HG03060 (cell line): ENCODE results near the gene EPB41L2.
A peak's percentile ranks its signal among the peaks of the same experiment; 100 is the strongest.

ENCODE experiments used
- ATAC-seq: cut with Tn5 transposase; IDR thresholded peaks from one replicate; pipeline ENCODE4 v1.9.1; 2021; ENCODE audit warnings: low read depth, moderate number of reproducible peaks; ENCODE audit not compliant: unreplicated experiment

The EPB41L2 gene

GRCh38 chr6:130885392-130886192 is 177.5 kb downstream of the EPB41L2 start:
- peak; percentile 65 for ATAC-seq

DNA sequence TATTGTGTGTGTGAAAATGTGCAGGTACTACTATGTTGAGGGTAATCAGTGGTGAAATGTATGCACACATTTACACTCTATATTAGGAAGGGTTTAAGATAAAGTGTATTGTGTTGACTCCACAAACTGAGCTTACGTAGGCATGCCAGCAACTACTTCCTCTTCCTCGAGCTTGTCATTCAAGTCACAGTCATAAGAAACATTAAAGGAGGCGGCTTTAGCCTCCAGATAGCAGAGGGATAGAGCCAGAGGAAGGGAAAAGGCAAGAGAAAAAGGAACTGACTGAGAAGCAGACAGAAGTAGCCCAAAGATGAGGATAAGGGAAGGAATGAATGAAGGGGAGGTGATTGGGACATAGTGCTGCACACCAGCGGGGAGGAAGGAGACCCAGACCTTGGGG is 180.7 kb downstream of the EPB41L2 start:
- no peak for ATAC-seq

DNA sequence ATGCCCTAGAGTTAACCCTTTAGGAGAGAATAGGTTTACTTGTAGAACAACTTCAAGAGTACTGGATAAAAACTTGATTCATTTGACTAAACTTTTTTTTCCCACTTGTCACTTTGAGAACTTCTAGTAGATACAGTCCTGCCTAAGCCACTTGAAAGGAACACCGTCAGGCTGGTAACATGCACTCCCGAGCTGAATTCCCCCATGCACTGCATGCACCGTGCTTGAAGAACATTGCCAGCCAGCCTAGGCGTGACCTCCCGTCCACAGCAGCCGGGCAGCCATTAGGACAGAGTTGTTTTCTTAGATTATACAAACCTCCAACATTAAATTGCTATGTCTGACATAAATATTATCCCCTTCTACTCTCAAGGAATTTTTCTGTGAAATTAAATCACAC is 183.2 kb downstream of the EPB41L2 start:
- no peak for ATAC-seq

DNA sequence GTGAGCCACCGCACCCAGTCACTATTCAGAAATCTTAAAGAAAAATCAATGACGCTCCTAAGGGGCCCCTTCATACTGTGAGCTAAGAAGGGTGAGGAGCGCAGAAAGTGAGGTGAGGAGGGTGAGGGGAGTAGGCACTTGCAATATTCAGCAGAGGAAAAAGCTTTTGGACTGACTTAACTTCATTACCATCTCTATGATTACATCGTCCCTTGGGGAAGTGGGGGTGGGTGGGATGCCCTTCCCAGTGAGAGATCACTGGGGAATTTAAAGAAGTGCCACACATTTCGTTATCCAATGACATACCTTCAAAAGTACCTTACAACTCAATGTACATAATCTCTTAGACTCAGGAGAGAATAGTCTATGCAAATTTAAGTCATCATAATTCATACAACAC is 189.3 kb downstream of the EPB41L2 start:
- no peak for ATAC-seq

GRCh38 chr6:130872250-130873095 is 190.6 kb downstream of the EPB41L2 start:
- ATAC-seq, result no peak

GRCh38 chr6:130870179-130870880 is 192.7 kb downstream of the EPB41L2 start:
- ATAC-seq, result no peak

GRCh38 chr6:130869681-130870080 is 193.4 kb downstream of the EPB41L2 start:
- ATAC-seq, result no peak

- ATAC-seq, result no peak
These were observed 197.3 kb downstream of the EPB41L2 start for GRCh38 chr6:130865793-130866192.

DNA sequence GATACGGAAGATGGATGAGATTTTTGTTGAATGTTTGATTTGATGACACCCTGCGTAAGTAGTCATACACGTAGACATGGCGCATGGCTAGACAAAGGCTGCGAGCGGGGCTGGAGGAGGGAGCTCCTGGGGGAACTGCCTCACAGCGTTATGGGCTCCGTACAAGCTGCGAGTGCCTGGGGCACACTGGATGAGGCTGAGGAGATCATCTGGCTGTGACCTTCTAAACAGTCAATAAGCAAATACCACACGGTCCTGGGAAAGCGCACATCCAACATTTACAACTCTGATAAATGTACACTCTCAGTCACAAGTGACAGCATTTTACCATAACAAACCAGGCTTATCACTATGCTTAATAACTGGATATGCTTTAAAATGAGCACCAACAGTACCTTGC is 198.7 kb downstream of the EPB41L2 start:
- no peak for ATAC-seq

DNA sequence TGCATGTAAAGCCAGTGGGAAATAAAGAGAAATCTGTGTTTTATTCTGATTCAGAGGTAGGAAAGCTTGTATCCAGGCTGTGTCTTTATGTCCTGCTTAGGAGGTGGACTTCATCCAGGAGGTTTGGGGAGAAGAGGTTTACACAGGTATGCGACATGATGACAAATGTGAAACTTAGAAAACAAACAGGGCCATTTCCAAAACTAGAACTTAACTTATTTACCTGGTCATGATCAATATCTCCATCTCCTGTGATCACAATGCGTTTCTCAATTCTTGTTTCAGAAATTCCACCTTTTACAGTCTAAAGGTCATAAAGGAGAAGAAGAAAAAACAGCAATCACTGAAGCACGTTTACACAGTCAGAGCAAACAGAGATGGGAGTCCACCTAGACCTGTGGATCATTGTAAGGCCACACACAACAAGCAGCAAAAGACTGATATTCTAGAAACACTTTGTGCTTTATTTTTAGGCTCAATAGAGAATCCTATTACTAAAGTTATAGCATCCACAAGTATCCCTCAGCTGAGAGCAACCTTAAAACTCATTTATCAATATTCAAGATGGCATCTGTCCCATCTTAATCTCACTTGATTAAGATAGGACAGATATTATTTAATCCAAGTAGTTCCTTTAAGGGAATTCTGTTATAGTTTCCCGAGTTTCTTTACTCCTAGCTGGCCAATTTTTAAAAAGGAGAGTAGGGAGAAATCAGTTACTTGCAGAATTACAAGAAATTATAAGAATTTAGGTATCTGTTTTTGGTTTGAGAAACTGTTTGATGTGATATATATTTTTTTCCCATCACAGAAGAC is 199.4 kb downstream of the EPB41L2 start:
- ATAC-seq, result no peak

DNA sequence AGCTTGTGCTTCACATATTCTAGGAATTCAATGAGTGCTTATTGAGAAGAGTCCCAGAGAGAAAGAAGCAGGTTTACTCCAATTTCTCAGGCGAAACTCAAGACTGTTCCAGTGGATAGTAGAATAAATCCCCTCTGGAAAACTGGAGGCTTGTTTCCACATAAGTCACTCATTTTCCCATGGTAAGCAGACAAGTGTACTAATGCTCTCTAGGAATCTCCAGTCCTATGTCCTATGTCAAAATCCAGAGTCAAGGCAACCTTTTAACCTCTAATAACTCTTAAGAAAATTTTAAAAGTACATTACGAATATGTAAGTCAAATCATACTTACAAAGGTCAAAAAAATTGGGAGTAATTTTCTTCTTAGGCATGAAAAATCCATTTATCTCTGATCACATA is 200.7 kb downstream of the EPB41L2 start:
- ATAC-seq, result no peak

GRCh38 chr6:130859161-130859867 is 203.7 kb downstream of the EPB41L2 start:
- ATAC-seq, result no peak

DNA sequence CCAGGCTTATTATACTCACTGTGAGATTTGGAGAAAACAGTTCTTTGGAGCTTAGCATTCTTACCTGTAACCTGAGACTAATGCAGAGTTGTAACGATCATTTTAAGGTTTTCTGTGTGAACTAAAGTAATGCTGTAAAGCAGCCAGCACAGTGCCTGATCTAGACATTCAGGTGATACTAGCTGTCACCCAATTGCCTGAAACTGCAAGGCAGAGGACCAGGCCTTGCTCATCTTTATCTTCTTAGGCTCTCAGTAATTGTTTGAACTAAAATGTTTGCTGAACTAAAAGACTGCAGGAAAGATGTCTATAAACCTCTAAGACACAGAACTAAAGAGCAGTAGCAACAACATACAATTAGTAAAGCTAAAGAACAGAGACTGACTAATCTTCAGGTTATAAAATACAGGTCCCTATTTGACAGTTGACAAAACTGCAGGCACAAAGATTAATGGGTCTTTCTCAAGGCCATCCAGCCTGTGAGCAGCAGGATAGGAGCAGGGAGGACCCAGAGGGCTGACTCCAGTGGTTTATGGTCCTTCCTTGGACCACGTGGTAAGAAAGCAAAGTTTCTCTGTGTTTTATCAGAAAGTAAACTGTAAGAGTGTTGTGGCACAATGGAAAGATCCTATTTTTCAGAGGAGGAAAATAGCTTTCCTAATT is 204.4 kb downstream of the EPB41L2 start:
- no peak for ATAC-seq

DNA sequence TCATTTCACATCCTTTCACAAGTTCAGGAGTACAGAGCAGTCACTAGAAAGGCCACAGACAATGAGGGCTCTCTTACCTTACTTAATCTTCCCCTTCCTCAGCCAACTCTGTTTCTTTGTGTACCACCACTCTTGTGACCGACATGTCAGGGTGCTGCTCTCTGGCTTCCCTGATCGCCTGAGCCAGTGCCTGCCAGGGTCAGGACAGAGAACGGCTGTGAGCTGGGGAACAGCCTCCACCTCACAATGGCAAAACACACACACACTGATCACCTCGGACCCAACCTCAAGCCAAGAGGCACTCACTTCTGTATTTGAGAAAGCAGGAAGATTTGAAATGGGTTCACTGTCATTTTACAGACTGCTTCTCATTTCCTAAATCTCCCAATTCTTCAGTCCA is 205.0 kb downstream of the EPB41L2 start:
- no peak for ATAC-seq

DNA sequence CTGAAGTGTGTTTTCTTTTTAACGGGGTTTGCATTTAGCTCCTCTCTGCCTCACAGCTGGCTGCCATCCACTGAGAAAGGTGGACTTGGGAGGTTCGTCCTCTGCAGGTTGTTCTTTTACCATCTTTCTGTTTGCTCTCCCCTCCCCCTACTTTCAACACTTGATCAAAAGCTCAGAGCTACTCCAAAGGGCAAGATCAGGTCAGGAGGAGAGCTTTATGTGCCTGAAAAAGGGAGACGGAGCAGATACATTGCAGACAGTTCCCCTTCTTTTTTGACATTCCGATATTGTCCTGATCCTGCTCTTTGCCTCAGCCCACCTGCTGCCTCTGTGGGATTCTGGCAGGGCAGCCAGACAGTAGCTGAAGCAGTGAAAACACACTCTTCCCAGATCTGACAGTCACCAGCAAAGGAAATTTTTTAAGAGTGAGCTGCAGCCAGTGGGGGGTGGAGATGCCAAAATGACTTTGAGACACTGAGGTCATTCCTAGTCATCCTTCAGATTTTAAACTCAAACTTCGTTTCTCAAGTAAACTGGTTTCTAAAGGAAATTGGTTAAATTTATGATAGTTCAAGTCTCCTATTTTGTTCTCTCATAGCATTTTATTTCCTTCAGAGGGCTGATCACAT is 209.4 kb downstream of the EPB41L2 start:
- no peak for ATAC-seq

DNA sequence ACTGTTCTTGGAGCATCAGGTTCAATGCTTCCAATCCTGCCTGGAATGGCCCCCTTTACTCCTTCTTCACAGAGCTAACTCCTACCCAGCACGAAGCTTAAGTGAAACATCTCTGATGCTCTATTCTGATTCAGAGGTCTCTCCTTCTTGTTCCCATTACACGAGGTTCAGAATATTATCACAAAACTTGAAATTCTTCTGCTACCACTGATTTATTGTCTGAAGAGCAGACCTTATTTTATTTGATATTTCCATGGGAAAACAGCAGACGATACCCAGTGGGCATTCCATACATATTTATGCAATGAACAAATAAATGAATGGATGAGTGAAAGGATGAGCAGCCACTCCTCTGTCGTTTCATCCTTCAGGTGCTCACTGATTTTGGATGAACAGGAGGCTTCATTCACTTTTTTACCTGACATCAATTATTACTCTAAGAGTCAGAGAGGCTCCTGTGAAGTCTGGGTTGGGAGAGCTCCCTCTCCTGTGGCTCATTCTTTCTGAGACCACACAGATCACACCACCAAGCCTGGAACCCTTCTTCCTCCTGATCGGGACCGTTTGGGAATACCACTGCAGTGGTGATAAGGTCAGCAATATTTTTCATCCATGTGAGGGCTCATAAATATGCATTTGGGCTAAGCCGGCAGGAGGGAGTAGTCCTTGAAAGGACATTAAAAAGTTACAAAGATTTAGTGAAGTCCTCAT is 210.0 kb downstream of the EPB41L2 start:
- no peak for ATAC-seq

DNA sequence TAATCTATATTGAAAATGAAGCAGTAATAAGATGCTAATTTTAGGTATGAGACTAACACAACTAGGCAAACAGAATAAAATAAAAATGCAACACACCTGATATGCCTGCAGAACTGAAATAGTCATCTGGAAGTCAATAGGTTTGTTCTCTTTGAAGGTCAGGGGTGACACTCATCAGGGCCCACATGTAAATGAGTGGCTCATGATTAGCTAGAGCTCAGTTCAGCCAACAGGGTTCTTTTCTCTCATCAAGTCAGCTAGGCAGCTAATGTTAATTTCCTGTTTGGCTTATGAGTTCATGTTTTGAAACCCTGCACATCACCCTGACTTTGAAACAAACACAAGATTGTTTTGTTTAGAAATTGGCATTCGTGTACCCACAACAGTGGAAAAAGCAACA is 212.0 kb downstream of the EPB41L2 start:
- ATAC-seq, result no peak

- no peak for ATAC-seq
These were observed 213.5 kb downstream of the EPB41L2 start for GRCh38 chr6:130849594-130849993.
